ENCODE results near the gene SLC8A1.

Gene SLC8A1

GRCh38 chr2:40298026-40298425 is 153.9 kb downstream of the SLC8A1 start:
- no peak for TF ChIP-seq CTCF (IDR thresholded peaks at IDR 0.05; ENCODE audit: insufficient read depth, missing control alignments)
- DNase-seq (ENCODE audit: insufficient read length, low spot score), result no peak
- FAIRE-seq, result no peak

GRCh38 chr2:40292291-40292690 is 159.6 kb downstream of the SLC8A1 start:
- DNase-seq (ENCODE audit: insufficient read length, low spot score) (no peak), FAIRE-seq (no peak)
- no peak for TF ChIP-seq CTCF (IDR thresholded peaks at IDR 0.05; ENCODE audit: insufficient read depth, missing control alignments)

GRCh38 chr2:40289771-40290404 is 162.0 kb downstream of the SLC8A1 start:
- TF ChIP-seq CTCF (IDR thresholded peaks at IDR 0.05; ENCODE audit: insufficient read depth, missing control alignments), result no peak
- no peak for FAIRE-seq

GRCh38 chr2:40287773-40288172 is 164.1 kb downstream of the SLC8A1 start:
- no peak for TF ChIP-seq CTCF (IDR thresholded peaks at IDR 0.05; ENCODE audit: insufficient read depth, missing control alignments)
- FAIRE-seq, result no peak

More at GRCh38 chr2:40289771-40290404, 162.0 kb downstream of the SLC8A1 start:
- DNase-seq (ENCODE audit: insufficient read length, low spot score), result no peak

GRCh38 chr2:40287195-40287594 is 164.7 kb downstream of the SLC8A1 start:
- no peak for TF ChIP-seq CTCF (IDR thresholded peaks at IDR 0.05; ENCODE audit: insufficient read depth, missing control alignments)
- no peak for DNase-seq (ENCODE audit: insufficient read length, low spot score)
- FAIRE-seq, result no peak

More at GRCh38 chr2:40287773-40288172, 164.1 kb downstream of the SLC8A1 start:
- no peak for DNase-seq (ENCODE audit: insufficient read length, low spot score)

- TF ChIP-seq CTCF (IDR thresholded peaks at IDR 0.05; ENCODE audit: insufficient read depth, missing control alignments), result no peak
- no peak for DNase-seq (ENCODE audit: insufficient read length, low spot score)
- no peak for FAIRE-seq
Measured at GRCh38 chr2:40286721-40287120, 165.2 kb downstream of the SLC8A1 start.

GRCh38 chr2:40285391-40285790 is 166.5 kb downstream of the SLC8A1 start:
- no peak for DNase-seq (ENCODE audit: insufficient read length, low spot score)
- no peak for FAIRE-seq
- TF ChIP-seq CTCF (IDR thresholded peaks at IDR 0.05; ENCODE audit: insufficient read depth, missing control alignments), result no peak
